Measurements from ENCODE around the gene BSN.

DNA sequence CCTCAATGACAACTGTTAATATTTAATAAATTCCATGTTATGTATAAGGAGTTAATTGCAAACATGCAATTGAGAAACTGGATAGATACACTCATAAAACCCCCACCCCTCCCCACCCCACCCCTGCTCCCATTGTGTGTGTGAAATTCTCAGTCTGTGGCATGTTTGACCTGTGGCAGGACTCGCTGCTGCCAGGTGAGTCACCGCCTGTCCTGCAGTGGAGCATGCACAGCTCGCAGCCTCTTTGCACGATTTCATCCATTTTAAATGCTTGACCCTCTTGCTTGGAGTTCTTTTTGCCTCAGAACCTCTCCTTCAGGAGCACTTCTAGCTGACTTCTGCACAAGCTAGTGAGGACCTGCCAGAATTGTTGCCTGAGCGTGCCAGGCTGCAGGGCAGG is 114.6 kb downstream of the BSN start:
- TF ChIP-seq, protein P1, sequence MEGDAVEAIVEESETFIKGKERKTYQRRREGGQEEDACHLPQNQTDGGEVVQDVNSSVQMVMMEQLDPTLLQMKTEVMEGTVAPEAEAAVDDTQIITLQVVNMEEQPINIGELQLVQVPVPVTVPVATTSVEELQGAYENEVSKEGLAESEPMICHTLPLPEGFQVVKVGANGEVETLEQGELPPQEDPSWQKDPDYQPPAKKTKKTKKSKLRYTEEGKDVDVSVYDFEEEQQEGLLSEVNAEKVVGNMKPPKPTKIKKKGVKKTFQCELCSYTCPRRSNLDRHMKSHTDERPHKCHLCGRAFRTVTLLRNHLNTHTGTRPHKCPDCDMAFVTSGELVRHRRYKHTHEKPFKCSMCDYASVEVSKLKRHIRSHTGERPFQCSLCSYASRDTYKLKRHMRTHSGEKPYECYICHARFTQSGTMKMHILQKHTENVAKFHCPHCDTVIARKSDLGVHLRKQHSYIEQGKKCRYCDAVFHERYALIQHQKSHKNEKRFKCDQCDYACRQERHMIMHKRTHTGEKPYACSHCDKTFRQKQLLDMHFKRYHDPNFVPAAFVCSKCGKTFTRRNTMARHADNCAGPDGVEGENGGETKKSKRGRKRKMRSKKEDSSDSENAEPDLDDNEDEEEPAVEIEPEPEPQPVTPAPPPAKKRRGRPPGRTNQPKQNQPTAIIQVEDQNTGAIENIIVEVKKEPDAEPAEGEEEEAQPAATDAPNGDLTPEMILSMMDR (conservative IDR thresholded peaks at IDR 0.05; ENCODE audit: low read depth, low read length) = no peak
- no peak for TF ChIP-seq SMC3 (IDR thresholded peaks at IDR 0.05; ENCODE audit: low read depth, low read length)

Measured in IMR-90 (cell line).